ENCODE data around the gene TSPAN5. TPM values are rescaled to one million over a fixed set of nuclear protein-coding genes. Genes with fewer than 3 reads are reported as not detected.

The TSPAN5 gene
- total and polyA plus RNA-seq, 9 donors: 12.7 to 23.4 (median 14.7) TPM

DNA sequence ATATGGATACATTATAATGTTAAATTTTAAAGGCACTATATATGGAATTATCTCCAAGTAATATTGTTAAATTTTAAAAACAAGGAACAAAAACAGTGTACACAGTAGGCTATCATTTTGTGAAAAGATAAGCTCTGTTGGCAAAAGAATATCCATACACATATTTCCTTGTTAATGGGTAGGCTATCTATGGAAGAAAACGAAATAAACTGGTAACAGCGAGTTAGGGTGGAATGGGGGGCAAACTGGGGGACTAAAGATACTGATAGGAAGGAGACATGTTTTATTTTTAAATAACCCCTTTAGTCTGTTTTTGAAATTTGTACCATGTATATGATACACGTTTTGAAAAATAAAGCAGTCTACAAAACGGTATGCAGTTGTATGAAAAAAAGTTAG, 3.6 kb upstream of the TSPAN5 start:
- no peaks in the 10 kb centered on the region for H3K36me3 ChIP-seq (ENCODE audit: control insufficient read depth, insufficient read depth, low read length)
- no peak overlapping the region for H3K27ac ChIP-seq (ENCODE audit: low read length)
- no peak overlapping the region for H3K4me3 ChIP-seq (ENCODE audit: low read length)
- H3K27me3 ChIP-seq (ENCODE audit: control insufficient read depth, insufficient read depth, low read length): peaks cover 3% of the 10 kb centered on the region
- 50% methylated on average over 2 of the region's 4 CpGs for WGBS (ENCODE audit: insufficient coverage)
- peaks cover 17% of the 10 kb centered on the region for H3K4me1 ChIP-seq (ENCODE audit: control insufficient read depth, insufficient read depth, low read length)
- peaks cover 2% of the 10 kb centered on the region for H3K9me3 ChIP-seq (replicated peaks; ENCODE audit: control insufficient read depth, low read depth, low read length)
- no peak for DNase-seq

DNA sequence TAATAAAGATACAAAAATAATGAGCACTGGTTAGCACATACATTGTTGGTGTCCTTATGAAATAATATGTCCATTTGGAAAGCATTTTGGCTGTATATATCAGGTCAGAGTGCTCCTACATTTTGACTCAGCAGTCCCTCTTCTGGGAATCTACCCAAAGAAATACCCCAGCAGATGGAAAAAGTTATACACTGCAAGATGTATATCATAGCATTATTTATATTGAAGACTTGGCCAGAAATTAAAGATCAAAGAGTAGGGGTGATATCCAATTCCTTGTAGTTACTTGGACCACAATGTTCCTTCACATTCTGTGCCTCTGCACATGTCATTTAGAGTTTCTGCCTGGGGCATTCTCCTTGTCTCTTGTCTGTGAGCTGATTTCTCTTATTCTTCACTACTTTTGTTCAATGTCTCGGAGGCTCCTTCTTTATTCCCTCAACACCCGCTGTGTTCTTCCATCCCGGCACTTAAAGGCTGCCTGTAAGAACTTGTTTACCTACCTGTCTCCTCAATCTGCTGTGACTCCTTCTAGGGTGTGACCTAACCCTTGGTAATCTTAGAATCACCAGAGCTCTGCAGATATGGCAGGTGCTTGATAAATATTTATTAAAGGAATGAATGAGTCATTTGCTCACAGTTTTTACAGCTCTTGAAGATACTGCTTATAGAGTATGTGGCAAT, 3.1 kb upstream of the TSPAN5 start:
- Histone ChIP-seq H3K27me3 (ENCODE audit: control insufficient read depth, insufficient read depth, low read length) (peaks cover 3% of the 10 kb centered on the region), H3K9me3 (replicated peaks; ENCODE audit: control insufficient read depth, low read depth, low read length) (peaks cover 2% of the 10 kb centered on the region), H3K4me3 (ENCODE audit: low read length) (no peak overlapping the region), H3K36me3 (ENCODE audit: control insufficient read depth, insufficient read depth, low read length) (no peaks in the 10 kb centered on the region), H3K4me1 (ENCODE audit: control insufficient read depth, insufficient read depth, low read length) (peaks cover 21% of the 10 kb centered on the region), H3K27ac (ENCODE audit: low read length) (no peak overlapping the region)
- peak; percentile 51 for DNase-seq
- 28% methylated on average over 3 of the region's 3 CpGs for WGBS (ENCODE audit: insufficient coverage)

DNA sequence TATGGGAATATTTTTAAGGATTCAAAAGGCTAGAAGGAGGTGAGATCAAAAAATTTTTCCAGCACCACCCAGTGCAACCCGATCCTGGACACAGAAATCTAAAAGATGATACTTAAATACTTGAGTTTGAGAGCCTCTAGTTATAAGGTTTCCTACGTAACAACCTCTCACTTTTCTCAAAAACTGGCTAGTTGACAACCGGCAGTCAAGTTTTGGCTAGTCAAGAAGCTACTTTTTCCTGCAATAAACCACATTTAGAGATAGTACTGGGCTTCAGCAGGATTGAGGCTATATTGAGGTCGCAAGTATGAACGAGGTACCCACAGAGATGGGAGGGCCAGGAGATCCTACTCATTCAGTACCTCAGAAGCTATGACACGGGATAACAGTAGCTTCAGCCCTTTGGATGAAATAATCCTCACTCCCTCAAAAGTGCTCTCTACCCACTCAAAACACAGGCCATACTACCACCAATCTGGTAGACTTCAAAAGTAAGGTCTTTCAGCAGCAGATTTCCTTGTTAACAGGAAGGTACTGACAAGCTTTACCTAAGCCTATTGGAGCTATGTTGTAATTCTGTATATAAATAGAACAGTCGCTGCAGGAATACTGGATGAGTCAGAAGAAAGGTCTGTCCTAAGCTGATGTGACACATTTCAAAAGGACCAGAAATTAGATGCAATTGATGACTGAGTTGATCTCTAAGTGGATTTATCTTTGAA, 1.5 kb upstream of the TSPAN5 start:
- WGBS (ENCODE audit: insufficient coverage): 90% methylated on average over 2 of the region's 7 CpGs
- Histone ChIP-seq H3K4me1 (ENCODE audit: control insufficient read depth, insufficient read depth, low read length) (peaks cover 21% of the 10 kb centered on the region), H3K27ac (ENCODE audit: low read length) (no peak overlapping the region), H3K36me3 (ENCODE audit: control insufficient read depth, insufficient read depth, low read length) (no peaks in the 10 kb centered on the region), H3K9me3 (replicated peaks; ENCODE audit: control insufficient read depth, low read depth, low read length) (no peaks in the 10 kb centered on the region), H3K27me3 (ENCODE audit: control insufficient read depth, insufficient read depth, low read length) (peaks cover 3% of the 10 kb centered on the region), H3K4me3 (ENCODE audit: low read length) (no peak overlapping the region)
- no peak for DNase-seq

DNA sequence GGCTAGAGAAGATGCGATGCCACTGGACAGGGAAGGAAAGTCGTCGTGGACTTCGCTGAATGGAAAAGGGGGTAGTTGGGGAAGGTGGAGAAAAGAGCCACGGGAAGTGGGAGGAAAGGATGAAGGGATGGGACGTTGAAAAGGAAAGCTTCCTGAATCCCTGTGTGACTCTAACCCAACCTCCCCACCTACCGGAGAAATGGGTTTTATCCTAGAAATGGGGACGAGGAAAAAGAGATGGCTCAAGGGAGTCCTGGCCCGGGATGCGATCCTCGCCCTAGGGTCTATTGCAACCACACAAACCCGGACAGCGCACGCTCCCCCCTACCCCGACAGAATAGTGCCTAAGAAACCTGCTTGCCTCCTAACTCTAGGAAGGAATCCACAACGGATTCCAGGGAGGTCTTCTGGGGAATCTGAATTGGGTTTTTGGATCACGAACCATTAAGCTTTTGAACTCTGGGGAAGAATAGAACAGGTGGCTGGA, 738 bp upstream of the TSPAN5 start:
- DNase-seq: peak; percentile 72
- Histone ChIP-seq H3K4me1 (ENCODE audit: control insufficient read depth, insufficient read depth, low read length) (peaks cover 21% of the 10 kb centered on the region), H3K9me3 (replicated peaks; ENCODE audit: control insufficient read depth, low read depth, low read length) (no peaks in the 10 kb centered on the region), H3K27me3 (ENCODE audit: control insufficient read depth, insufficient read depth, low read length) (peaks cover 3% of the 10 kb centered on the region), H3K4me3 (ENCODE audit: low read length) (peak overlapping the region; percentile 76), H3K36me3 (ENCODE audit: control insufficient read depth, insufficient read depth, low read length) (no peaks in the 10 kb centered on the region), H3K27ac (ENCODE audit: low read length) (peak overlapping the region; percentile 74)
- 15% methylated on average over 10 of the region's 17 CpGs for WGBS (ENCODE audit: insufficient coverage)

DNA sequence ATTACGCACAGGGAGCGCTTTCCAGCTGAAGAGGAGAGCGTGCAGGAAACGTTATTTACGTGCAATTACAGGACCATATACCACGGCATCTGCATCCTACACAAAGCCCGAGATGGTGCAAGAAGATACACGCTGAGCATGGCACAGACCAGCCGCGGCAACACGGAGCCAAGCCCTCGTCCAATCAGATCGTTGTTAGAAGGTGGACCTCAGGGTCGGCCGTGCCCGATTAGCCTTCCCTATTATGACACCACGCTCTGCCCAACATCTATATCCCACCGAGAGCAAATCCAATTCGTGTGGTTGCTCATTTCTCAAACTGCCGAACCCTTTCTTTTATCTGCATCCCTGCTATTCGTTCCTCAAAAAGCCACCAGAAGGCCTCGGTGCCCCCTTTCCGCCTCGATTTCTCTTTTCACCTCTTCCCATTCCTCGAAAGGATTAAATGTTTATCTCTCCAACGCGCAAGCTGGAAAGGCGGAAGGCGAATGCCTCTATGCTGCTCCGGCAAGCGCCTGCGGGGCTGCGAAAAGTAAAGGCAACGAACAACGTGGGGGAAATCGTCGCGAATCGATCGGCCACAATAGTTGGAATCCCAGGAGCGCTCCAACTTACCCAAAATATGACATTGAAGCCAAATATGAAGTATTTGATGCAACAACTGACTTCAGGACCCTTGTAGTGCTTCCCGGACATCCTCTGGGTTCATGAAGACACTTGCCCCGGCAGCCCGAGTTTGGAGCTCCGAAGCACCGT, 702 bp downstream of the TSPAN5 start:
- peak overlapping the region; percentile 80 for H3K27ac ChIP-seq (ENCODE audit: low read length)
- no peaks in the 10 kb centered on the region for H3K36me3 ChIP-seq (ENCODE audit: control insufficient read depth, insufficient read depth, low read length)
- DNase-seq: peak; percentile 69
- peaks cover 16% of the 10 kb centered on the region for H3K4me1 ChIP-seq (ENCODE audit: control insufficient read depth, insufficient read depth, low read length)
- peaks cover under 1% of the 10 kb centered on the region for H3K27me3 ChIP-seq (ENCODE audit: control insufficient read depth, insufficient read depth, low read length)
- no peaks in the 10 kb centered on the region for H3K9me3 ChIP-seq (replicated peaks; ENCODE audit: control insufficient read depth, low read depth, low read length)
- peak overlapping the region; percentile 68 for H3K4me3 ChIP-seq (ENCODE audit: low read length)
- WGBS (ENCODE audit: insufficient coverage): 0% methylated on average over 43 of the region's 46 CpGs

DNA sequence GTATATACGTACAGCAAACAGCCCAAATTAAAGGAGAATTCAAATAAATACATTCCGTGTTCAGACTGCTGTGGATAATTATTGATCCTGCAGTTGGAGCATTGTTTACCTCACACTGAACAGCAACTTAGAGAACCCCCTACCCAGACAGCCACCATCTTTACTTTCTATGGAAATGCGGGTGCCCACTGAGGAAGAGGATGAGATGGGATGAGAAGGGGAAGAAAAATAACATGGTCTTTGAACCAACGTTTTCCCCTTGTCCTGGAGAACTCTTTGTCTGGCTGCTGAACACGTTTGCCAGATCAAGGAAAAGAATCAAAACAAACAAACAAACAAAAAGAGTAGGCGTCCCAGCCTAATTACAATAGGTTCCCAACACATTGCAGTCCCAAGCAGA, 1.5 kb downstream of the TSPAN5 start:
- peak overlapping the region; percentile 68 for H3K4me3 ChIP-seq (ENCODE audit: low read length)
- no peak for DNase-seq
- no peaks in the 10 kb centered on the region for H3K36me3 ChIP-seq (ENCODE audit: control insufficient read depth, insufficient read depth, low read length)
- H3K27me3 ChIP-seq (ENCODE audit: control insufficient read depth, insufficient read depth, low read length): no peaks in the 10 kb centered on the region
- no peaks in the 10 kb centered on the region for H3K9me3 ChIP-seq (replicated peaks; ENCODE audit: control insufficient read depth, low read depth, low read length)
- peaks cover 16% of the 10 kb centered on the region for H3K4me1 ChIP-seq (ENCODE audit: control insufficient read depth, insufficient read depth, low read length)
- WGBS (ENCODE audit: insufficient coverage): 0% methylated on average over 1 of the region's 6 CpGs
- no peak overlapping the region for H3K27ac ChIP-seq (ENCODE audit: low read length)

DNA sequence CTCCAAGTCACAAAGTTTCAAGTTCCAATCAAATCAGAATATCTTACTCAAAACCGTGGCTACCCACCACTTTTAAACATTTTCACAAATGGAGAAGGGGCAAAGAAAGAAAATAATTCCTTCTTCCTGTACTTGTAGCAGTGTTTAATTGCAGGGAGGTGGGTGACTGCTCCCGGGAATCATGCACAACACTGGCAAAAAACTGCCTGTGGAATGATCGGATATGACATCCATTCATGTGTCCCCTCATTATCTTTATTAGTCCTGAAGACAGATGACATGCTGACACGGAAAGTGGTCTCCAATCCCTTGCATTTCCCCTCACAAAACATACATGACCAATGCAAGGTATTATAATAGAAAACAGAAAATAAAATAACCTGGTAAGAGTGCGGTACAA, 2.0 kb downstream of the TSPAN5 start:
- H3K27ac ChIP-seq (ENCODE audit: low read length): no peak overlapping the region
- no peak for DNase-seq
- H3K9me3 ChIP-seq (replicated peaks; ENCODE audit: control insufficient read depth, low read depth, low read length): no peaks in the 10 kb centered on the region
- H3K27me3 ChIP-seq (ENCODE audit: control insufficient read depth, insufficient read depth, low read length): no peaks in the 10 kb centered on the region
- H3K4me3 ChIP-seq (ENCODE audit: low read length): peak overlapping the region; percentile 68
- H3K36me3 ChIP-seq (ENCODE audit: control insufficient read depth, insufficient read depth, low read length): no peaks in the 10 kb centered on the region
- H3K4me1 ChIP-seq (ENCODE audit: control insufficient read depth, insufficient read depth, low read length): peaks cover 16% of the 10 kb centered on the region
- WGBS (ENCODE audit: insufficient coverage): no CpG with 5 or more reads among the region's 5 CpGs

DNA sequence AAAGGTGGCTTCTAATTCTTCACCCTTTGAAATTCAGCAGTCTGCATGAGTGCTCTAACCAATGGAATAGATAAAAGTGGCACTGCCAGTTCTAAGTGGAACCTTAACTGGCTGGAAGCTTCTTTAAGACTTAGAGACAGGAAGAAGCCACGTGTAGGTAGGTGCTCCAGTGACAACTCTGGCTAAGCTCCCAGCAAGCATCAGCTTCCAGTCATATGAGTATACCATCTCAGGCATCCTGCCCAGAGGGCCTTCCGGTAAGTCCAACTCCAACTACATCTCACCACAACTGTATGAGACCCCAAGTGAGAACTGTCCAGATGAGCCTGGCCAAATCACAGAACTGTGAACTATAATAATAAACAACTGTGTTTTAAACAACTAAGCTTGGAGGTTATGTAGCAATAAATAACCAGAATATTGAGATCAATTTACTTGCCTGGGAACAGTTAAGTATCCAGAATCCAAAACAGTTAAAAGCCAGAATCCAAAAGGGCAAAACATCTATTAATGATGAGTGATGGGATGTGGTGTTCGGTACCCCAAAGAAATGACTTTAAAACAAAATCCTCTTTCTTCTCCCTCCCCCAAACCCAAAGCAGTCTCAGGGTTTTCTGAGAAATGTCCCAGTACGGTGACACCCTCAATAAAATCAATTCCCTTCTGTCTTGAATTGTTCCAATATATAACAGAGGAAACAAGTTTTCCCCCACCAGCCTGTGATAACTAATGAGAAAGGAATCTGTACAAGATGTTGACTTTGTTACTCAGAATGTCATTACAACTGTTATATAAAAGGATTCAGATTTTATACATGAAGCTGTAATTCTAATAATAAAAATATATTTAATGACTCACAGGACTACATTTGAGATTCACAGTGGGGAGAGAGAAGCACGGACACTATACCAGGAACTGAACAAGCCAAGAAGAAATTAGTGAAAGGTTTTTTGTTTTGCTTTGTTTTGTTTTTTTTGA, 4.2 kb downstream of the TSPAN5 start:
- H3K4me1 ChIP-seq (ENCODE audit: control insufficient read depth, insufficient read depth, low read length): peaks cover 13% of the 10 kb centered on the region
- no peaks in the 10 kb centered on the region for H3K27me3 ChIP-seq (ENCODE audit: control insufficient read depth, insufficient read depth, low read length)
- H3K9me3 ChIP-seq (replicated peaks; ENCODE audit: control insufficient read depth, low read depth, low read length): peaks cover 4% of the 10 kb centered on the region
- H3K4me3 ChIP-seq (ENCODE audit: low read length): no peak overlapping the region
- no peaks in the 10 kb centered on the region for H3K36me3 ChIP-seq (ENCODE audit: control insufficient read depth, insufficient read depth, low read length)
- WGBS (ENCODE audit: insufficient coverage): no CpG with 5 or more reads among the region's 5 CpGs
- peak; percentile 61 for DNase-seq
- H3K27ac ChIP-seq (ENCODE audit: low read length): peak overlapping the region; percentile 6

DNA sequence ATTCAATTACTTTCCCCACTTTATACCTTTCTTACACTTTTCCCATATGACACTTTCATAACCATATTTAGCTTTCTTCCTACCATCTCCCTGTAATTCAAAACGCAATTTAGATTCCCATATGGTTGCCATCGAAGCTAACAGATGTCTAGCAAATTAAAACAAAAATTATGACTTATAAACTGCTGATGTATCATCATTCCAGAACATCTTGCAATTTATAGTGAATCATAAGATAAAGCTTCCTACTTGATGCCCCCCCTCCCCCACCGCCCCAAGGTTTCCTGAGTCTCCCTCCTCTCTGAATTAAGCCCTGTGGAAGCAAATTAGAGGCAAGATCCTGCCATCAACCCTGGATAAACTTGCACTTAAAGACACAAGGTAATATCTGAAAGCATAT, 5.4 kb downstream of the TSPAN5 start:
- Histone ChIP-seq H3K27ac (ENCODE audit: low read length) (no peak overlapping the region), H3K27me3 (ENCODE audit: control insufficient read depth, insufficient read depth, low read length) (no peaks in the 10 kb centered on the region), H3K4me1 (ENCODE audit: control insufficient read depth, insufficient read depth, low read length) (peaks cover 13% of the 10 kb centered on the region), H3K9me3 (replicated peaks; ENCODE audit: control insufficient read depth, low read depth, low read length) (peaks cover 4% of the 10 kb centered on the region), H3K4me3 (ENCODE audit: low read length) (no peak overlapping the region), H3K36me3 (ENCODE audit: control insufficient read depth, insufficient read depth, low read length) (no peaks in the 10 kb centered on the region)
- no peak for DNase-seq
- WGBS (ENCODE audit: insufficient coverage): 43% methylated on average over 1 of the region's 3 CpGs
